IPS DF 6.9 (cell line): ENCODE results near the gene TMEM171.

Experiments
- DNase-seq: peaks from one replicate; pipeline ENCODE4 v3.0.0-alpha.2; 2013; ENCODE audit warnings: low read depth, low spot score
- H3K27ac ChIP-seq: one replicate; pipeline ENCODE4 v1.5.1; 2013; ENCODE audit warnings: low read length, control low read depth
- H3K27me3 ChIP-seq: 2 replicates; pipeline ENCODE4 v1.6.1; 2013; ENCODE audit warnings: mild to moderate bottlenecking, low read length; ENCODE audit not compliant: control insufficient read depth, insufficient read depth
- H3K36me3 ChIP-seq: 2 replicates; pipeline ENCODE4 v1.6.1; 2013; ENCODE audit warnings: low read length; ENCODE audit not compliant: control insufficient read depth, insufficient read depth
- H3K4me1 ChIP-seq: 2 replicates; pipeline ENCODE4 v1.6.1; 2013; ENCODE audit warnings: low read length; ENCODE audit not compliant: control insufficient read depth, insufficient read depth
- H3K4me3 ChIP-seq: 2 replicates; pipeline ENCODE4 v1.5.1; 2013; ENCODE audit warnings: mild to moderate bottlenecking, low read length
- H3K9me3 ChIP-seq: 2 replicates; pipeline ENCODE4 v1.6.1; 2013; ENCODE audit warnings: low read length, inconsistent platforms; ENCODE audit not compliant: control insufficient read depth, insufficient read depth
- WGBS: extraction: QIAGEN DNeasy Blood & Tissue Kit; methylation state at CpG from one replicate; pipeline ENCODE4 v1.1.7; 2013; ENCODE audit warnings: mixed read lengths, missing lambda C conversion rate; ENCODE audit not compliant: insufficient read length, insufficient coverage; 5-methylcytosine and 5-hydroxymethylcytosine counted together

TMEM171 gene

GRCh38 chr5:73171495-73171894 lies 51.1 kb downstream of the TMEM171 start:
- no peaks in the 10 kb centered on the region for H3K9me3 ChIP-seq
- no peak for DNase-seq
- 0 out of 2 replicates have a peak, but pooled peaks cover 1% of the 10 kb centered on the region for H3K4me1 ChIP-seq
- no peaks in the 10 kb centered on the region for H3K27me3 ChIP-seq
- H3K36me3 ChIP-seq: no peaks in the 10 kb centered on the region
- H3K4me3 ChIP-seq: no peak overlapping the region
- H3K27ac ChIP-seq: no peak overlapping the region

GRCh38 chr5:73172951-73173350 lies 52.6 kb downstream of the TMEM171 start, which contains the start of gene TMEM174:
TSS of gene TMEM174 (plus strand) at chr5:73173193. CDS start at chr5:73173244, 51 bp downstream.
- WGBS: no CpG with 5 or more reads among the region's 5 CpGs
- H3K4me3 ChIP-seq: no peak within 1 kb of the TSS
- no peaks in the 10 kb centered on the region for H3K27me3 ChIP-seq
- H3K36me3 ChIP-seq: no peaks in the 10 kb centered on the region
- no peak for DNase-seq
- no peak within 1 kb of the TSS for H3K27ac ChIP-seq
- no peaks in the 10 kb centered on the region for H3K9me3 ChIP-seq
- 0 out of 2 replicates have a peak, but pooled peaks cover 1% of the 10 kb centered on the region for H3K4me1 ChIP-seq

DNA sequence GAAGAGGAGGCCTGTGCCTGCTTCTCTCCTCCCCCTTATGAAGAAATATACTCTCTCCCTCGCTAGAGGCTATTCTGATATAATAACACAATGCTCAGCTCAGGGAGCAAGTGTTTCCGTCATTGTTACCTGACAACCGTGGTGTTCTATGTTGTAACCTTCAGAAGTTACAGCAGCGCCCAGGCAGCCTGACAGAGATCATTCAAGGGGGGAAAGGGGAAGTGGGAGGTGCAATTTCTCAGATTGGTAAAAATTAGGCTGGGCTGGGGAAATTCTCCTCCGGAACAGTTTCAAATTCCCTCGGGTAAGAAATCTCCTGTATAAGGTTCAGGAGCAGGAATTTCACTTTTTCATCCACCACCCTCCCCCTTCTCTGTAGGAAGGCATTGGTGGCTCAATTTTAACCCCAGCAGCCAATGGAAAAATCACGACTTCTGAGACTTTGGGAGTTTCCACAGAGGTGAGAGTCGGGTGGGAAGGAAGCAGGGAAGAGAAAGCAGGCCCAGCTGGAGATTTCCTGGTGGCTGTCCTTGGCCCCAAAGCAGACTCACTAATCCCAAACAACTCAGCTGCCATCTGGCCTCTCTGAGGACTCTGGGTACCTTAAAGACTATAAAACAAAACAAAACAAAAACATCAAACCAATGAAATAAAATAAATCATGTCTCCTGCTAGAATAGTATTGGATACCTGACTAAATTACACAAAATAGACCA lies 53.9 kb downstream of the TMEM171 start:
- no CpG with 5 or more reads among the region's 8 CpGs for WGBS
- H3K4me1 ChIP-seq: 0 out of 2 replicates have a peak, but pooled peaks cover 1% of the 10 kb centered on the region
- DNase-seq: no peak
- no peaks in the 10 kb centered on the region for H3K9me3 ChIP-seq
- H3K4me3 ChIP-seq: no peak overlapping the region
- H3K27me3 ChIP-seq: no peaks in the 10 kb centered on the region
- H3K36me3 ChIP-seq: no peaks in the 10 kb centered on the region
- H3K27ac ChIP-seq: no peak overlapping the region

- H3K9me3 ChIP-seq: no peaks in the 10 kb centered on the region
- H3K27ac ChIP-seq: no peak overlapping the region
- H3K4me3 ChIP-seq: no peak overlapping the region
- H3K4me1 ChIP-seq: 0 out of 2 replicates have a peak, but pooled peaks cover 1% of the 10 kb centered on the region
- DNase-seq: no peak
- H3K36me3 ChIP-seq: no peaks in the 10 kb centered on the region
- H3K27me3 ChIP-seq: no peaks in the 10 kb centered on the region
- WGBS: no CpG with 5 or more reads among the region's 2 CpGs
Observed at GRCh38 chr5:73176250-73176649, 55.9 kb downstream of the TMEM171 start.

DNA sequence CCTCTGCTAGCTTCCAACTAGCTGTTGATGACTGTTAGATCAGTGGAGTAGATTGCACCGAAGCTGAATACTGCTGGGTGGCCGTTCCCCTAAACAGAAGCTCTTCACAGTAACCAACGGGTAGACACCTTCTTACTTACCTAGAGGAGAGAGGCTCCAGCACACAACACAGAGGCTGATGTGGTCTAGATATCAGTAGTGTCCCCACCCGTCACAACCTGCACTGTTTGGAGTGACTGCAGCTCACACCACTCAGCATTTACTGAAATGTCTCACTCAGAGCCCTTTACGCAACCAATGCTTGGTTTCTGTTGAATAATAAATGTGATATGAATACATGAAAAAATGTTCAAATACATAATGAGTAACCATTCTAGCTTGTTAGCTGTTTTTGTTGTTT lies 57.9 kb downstream of the TMEM171 start:
- Histone ChIP-seq H3K4me3 (no peak overlapping the region), H3K27me3 (no peaks in the 10 kb centered on the region), H3K4me1 (no peaks in the 10 kb centered on the region), H3K9me3 (no peaks in the 10 kb centered on the region), H3K27ac (no peak overlapping the region), H3K36me3 (no peaks in the 10 kb centered on the region)
- WGBS: no CpG with 5 or more reads among the region's 5 CpGs
- DNase-seq: no peak

GRCh38 chr5:73179730-73180129 lies 59.4 kb downstream of the TMEM171 start:
- Histone ChIP-seq H3K9me3 (no peaks in the 10 kb centered on the region; the same call in 1 of the 2 replicates), H3K27me3 (no peaks in the 10 kb centered on the region), H3K36me3 (no peaks in the 10 kb centered on the region), H3K27ac (no peak overlapping the region), H3K4me3 (no peak overlapping the region), H3K4me1 (no peaks in the 10 kb centered on the region)
- no CpG with 5 or more reads among the region's 3 CpGs for WGBS
- DNase-seq: no peak

GRCh38 chr5:73180566-73180965 lies 60.2 kb downstream of the TMEM171 start:
- Histone ChIP-seq H3K9me3 (no peaks in the 10 kb centered on the region; the same call in 1 of the 2 replicates), H3K4me1 (no peaks in the 10 kb centered on the region), H3K36me3 (no peaks in the 10 kb centered on the region), H3K27me3 (no peaks in the 10 kb centered on the region), H3K4me3 (no peak overlapping the region), H3K27ac (no peak overlapping the region)
- DNase-seq: no peak
